K562 (cell line): ENCODE data around the gene RERE. TPM values are rescaled to one million over a fixed set of nuclear protein-coding genes. Genes with fewer than 3 reads are reported as not detected.

ENCODE experiments used
- ATAC-seq: fragments of 200-7000 bp; cut with Tn5 transposase; 3 replicates; pipeline ENCODE4 v1.9.1; 2020; ENCODE audit warnings: moderate library complexity
- BruUV-seq: library from RNA; stranded (reverse); fragments of 400-500 nt; replicated peaks from 2 replicates; lab custom pipeline; 2021; lab: Mats Ljungman, UMichigan
- CTCF ChIA-PET: fragments of 300-600 bp; formaldehyde crosslinking; extraction: SDS; loops from one replicate; lab custom pipeline; 2021; ENCODE audit warnings: low intra/inter-chr PET ratio; lab: Yijun Ruan, JAX
- POLR2A ChIA-PET: fragments of 300-600, 350-650 bp; sonication (Branson Sonifier 250); formaldehyde crosslinking; extraction: SDS; loops from one replicate; lab custom pipeline; 2021; ENCODE audit warnings: antibody characterized with exemption, inconsistent platforms; lab: Yijun Ruan, JAX
- DNase-seq, 4 experiments: peaks; one replicate each; pipeline versions ENCODE4 v3.0.0 to v3.0.0-alpha.2; 2011 to 2018; ENCODE audit warnings: low spot score in 3 of 4, mixed read lengths in 3 of 4; ENCODE audit errors: extremely low read depth in 1 of 4
- FAIRE-seq: peaks from 2 replicates; lab custom pipeline; 2011; peaks lifted over from hg19 to GRCh38; lab: Jason Lieb, UNC
- H2AFZ ChIP-seq: 2 replicates; pipeline ENCODE4 v1.6.0; 2011; ENCODE audit warnings: low read depth, low read length, control low read depth, inconsistent platforms
- H3K27ac ChIP-seq: fragments of 200-600 bp; 3 replicates; pipeline ENCODE4 v1.8.0; 2011; ENCODE audit warnings: low read depth, mild to moderate bottlenecking, control low read depth, inconsistent platforms, low read length, moderate library complexity, mixed read lengths; ENCODE audit errors: extremely low read depth
- H3K27me3 ChIP-seq, 2 experiments: fragments of 300-600 bp in 1 of 2; 2 replicates in 1 of 2; 3 replicates in 1 of 2; pipeline versions ENCODE4 v1.6.0 to v1.8.0; 2011; ENCODE audit warnings: inconsistent platforms in 2 of 2, low read length in 2 of 2, mild to moderate bottlenecking in 1 of 2, mixed read lengths in 1 of 2, moderate library complexity in 1 of 2; ENCODE audit not compliant: control insufficient read depth in 2 of 2, insufficient read depth in 2 of 2
- H3K36me3 ChIP-seq: fragments of 300-600 bp; 3 replicates; pipeline ENCODE4 v1.8.0; 2011; ENCODE audit warnings: mild to moderate bottlenecking, low read length, inconsistent platforms; ENCODE audit not compliant: control insufficient read depth, insufficient read depth
- H3K4me1 ChIP-seq, 2 experiments: fragments of 200-600 bp in 1 of 2; replicated peaks in 1 of 2; 2 replicates in 1 of 2; 3 replicates in 1 of 2; pipeline versions ENCODE4 v1.5.1 to v1.8.0; 2011; ENCODE audit warnings: inconsistent platforms in 2 of 2, low read length in 2 of 2, mild to moderate bottlenecking in 1 of 2, mixed read lengths in 1 of 2, moderate library complexity in 1 of 2; ENCODE audit not compliant: control insufficient read depth in 2 of 2, insufficient read depth in 2 of 2
- H3K4me2 ChIP-seq: 2 replicates; pipeline ENCODE4 v1.6.1; 2011; ENCODE audit warnings: low read length, control low read depth, inconsistent platforms, mixed read lengths; ENCODE audit not compliant: insufficient read depth
- H3K4me3 ChIP-seq: fragments of 200-600 bp; sonication (generic), shearing (Covaris generic); 2 replicates; pipeline ENCODE4 v1.5.1; 2016; ENCODE audit warnings: control low read depth, inconsistent platforms
- H3K79me2 ChIP-seq: fragments of 200-600 bp; 3 replicates; pipeline ENCODE4 v1.8.0; 2011; ENCODE audit warnings: low read length, inconsistent platforms; ENCODE audit not compliant: control insufficient read depth, insufficient read depth
- H3K9ac ChIP-seq, 2 experiments: 2 replicates each; pipeline versions ENCODE4 v1.6.0 to v1.6.1; 2011; ENCODE audit warnings: low read depth in 2 of 2, low read length in 2 of 2, control low read depth in 1 of 2, inconsistent platforms in 1 of 2, mild to moderate bottlenecking in 1 of 2, mixed read lengths in 1 of 2; ENCODE audit not compliant: insufficient read depth in 1 of 2
- H3K9me1 ChIP-seq: one replicate; pipeline ENCODE4 v1.6.0; 2011; ENCODE audit warnings: inconsistent platforms, mild to moderate bottlenecking, low read length, moderate library complexity; ENCODE audit not compliant: control insufficient read depth, insufficient read depth
- H3K9me3 ChIP-seq: replicated peaks from 2 replicates; pipeline ENCODE4 v1.5.1; 2011; ENCODE audit warnings: low read depth, low read length, inconsistent platforms; ENCODE audit not compliant: control insufficient read depth, insufficient read depth
- H4K20me1 ChIP-seq: replicated peaks from 2 replicates; pipeline ENCODE4 v1.6.1; 2011; ENCODE audit warnings: low read length, inconsistent platforms, mixed read lengths; ENCODE audit not compliant: control insufficient read depth, insufficient read depth
- BHLHE40 ChIP-seq: IDR thresholded peaks from 2 replicates; pipeline ENCODE4 v1.6.1; 2011; ENCODE audit warnings: low read length, improper control_type of control experiment
- CREM ChIP-seq: IDR thresholded peaks from 2 replicates; pipeline ENCODE4 v1.6.1; 2014; ENCODE audit warnings: antibody characterized with exemption, low read depth
- ELF4 ChIP-seq: fragments of 450-650 bp; formaldehyde crosslinking; IDR thresholded peaks from 2 replicates; pipeline ENCODE4 v1.4.0; 2022; ENCODE audit warnings: missing genetic modification characterization
- FOXK1 ChIP-seq: sonication (generic); formaldehyde crosslinking; IDR thresholded peaks from 2 replicates; pipeline ENCODE4 v1.8.0; 2022; ENCODE audit warnings: missing genetic modification reagents, mild to moderate bottlenecking, borderline replicate concordance
- FOXP1 ChIP-seq: sonication (generic); formaldehyde crosslinking; IDR thresholded peaks from 2 replicates; pipeline ENCODE4 v1.8.0; 2022; ENCODE audit warnings: mild to moderate bottlenecking, missing genetic modification reagents
- SOX6 ChIP-seq: fragments of 450-650 bp; IDR thresholded peaks from 2 replicates; pipeline ENCODE4 v1.6.1; 2014; ENCODE audit warnings: mild to moderate bottlenecking
- TSC22D4 ChIP-seq: fragments of 450-650 bp; IDR thresholded peaks from 2 replicates; pipeline ENCODE4 v1.6.1; 2016; ENCODE audit warnings: missing genetic modification characterization, missing biosample characterization, control low read depth
- U2AF2 ChIP-seq: fragments of 200-400 bp; formaldehyde crosslinking; optimal IDR thresholded peaks from 2 replicates; pipeline ENCODE3; 2017; ENCODE audit warnings: low read depth, mild to moderate bottlenecking, low read length
- ZNF12 ChIP-seq: sonication (generic); formaldehyde crosslinking; IDR thresholded peaks from 2 replicates; pipeline ENCODE4 v1.4.0; 2020; ENCODE audit warnings: mild to moderate bottlenecking, missing genetic modification reagents
- ZNF253 ChIP-seq: fragments of 250-450 bp; sonication (Bioruptor Pico); conservative IDR thresholded peaks from 2 replicates; pipeline ENCODE4 v1.6.1; 2021; ENCODE audit warnings: mild to moderate bottlenecking
- ZNF699 ChIP-seq: fragments of 250-450 bp; sonication (Bioruptor Pico); IDR thresholded peaks from 2 replicates; pipeline ENCODE4 v1.8.0; 2021; ENCODE audit warnings: mild to moderate bottlenecking, moderate library complexity; ENCODE audit not compliant: insufficient replicate concordance
- ZNF77 ChIP-seq: fragments of 250-450 bp; sonication (Bioruptor Pico); IDR thresholded peaks from 2 replicates; pipeline ENCODE4 v1.5.0; 2020
- WGBS: fragments of 100-300 bp; shearing (Covaris generic); methylation state at CpG from one replicate; pipeline ENCODE4 v1.1.6; 2016; ENCODE audit warnings: low coverage, mixed read lengths; ENCODE audit not compliant: insufficient coverage; ENCODE audit errors: missing lambda C conversion rate; 5-methylcytosine and 5-hydroxymethylcytosine counted together
- in situ Hi-C: fragments of 300-500 bp; cut with MboI; formaldehyde crosslinking; loops from 4 replicates; pipeline ENCODE4 v1.15.0; 2018; ENCODE audit warnings: inconsistent platforms, mixed read lengths
- intact Hi-C: fragments of 100-400 bp; cut with micrococcal nuclease; formaldehyde crosslinking; loops from 2 replicates; pipeline ENCODE4 v1.14.2; 2022
- polyA plus RNA-seq, 8 experiments: library from polyadenylated mRNA; depleted of rRNA in 4 of 8; stranded (reverse) in 5 of 8; unstranded in 3 of 8; fragments of >200 nt; fragmentation: Nextera tagmentation in 2 of 8; fragmentation: Illumina TruSeq in 1 of 8; extraction: Ambion mirVana in 2 of 8; extraction: Trizol in 1 of 8; gene quantifications; 2 replicates each; pipeline versions ENCODE4 v1.2.1 to v1.2.3, GENCODE V29; 2011 to 2014; ENCODE audit warnings: inconsistent platforms in 1 of 8, missing spikeins in 1 of 8
- total RNA-seq, 7 experiments: library from RNA; depleted of rRNA in 6 of 7; stranded (reverse); fragments of >200 nt in 6 of 7; fragmentation: Illumina TruSeq in 2 of 7; extraction: Trizol in 2 of 7; gene quantifications; 2 replicates each; pipeline versions ENCODE4 v1.2.1 to v1.2.3, GENCODE V29; 2011 to 2021; ENCODE audit warnings: low replicate concordance in 1 of 7

Gene RERE
- total and polyA plus RNA-seq, 9 of the 15 experiments (the other 6 are each of a cell fraction or from before 2014, with no cell fraction given): 3.0 to 51.5 (median 13.4) TPM

- ATAC-seq: no peak
- peaks cover 19% of the 10 kb centered on the region for H3K79me2 ChIP-seq
- intact Hi-C loops: no loop called here
Observed at GRCh38 chr1:8389958-8390535, 427.4 kb downstream of the RERE start.

More at GRCh38 chr1:8389958-8390535, 427.4 kb downstream of the RERE start:
- Histone ChIP-seq H3K9me1 (no peaks in the 10 kb centered on the region), H3K4me3 (no peak overlapping the region), H3K36me3 (no peaks in the 10 kb centered on the region; the same call in 2 of the 3 replicates), H3K9ac (no peak overlapping the region), H3K4me1 (peaks cover 16 to 37% of the 10 kb centered on the region in 2 experiments), H3K27me3 (no peaks in the 10 kb centered on the region), H3K9me3 (no peaks in the 10 kb centered on the region), H3K4me2 (no peak overlapping the region), H3K27ac (no peak overlapping the region), H2AFZ (no peak overlapping the region), H4K20me1 (peaks cover 12% of the 10 kb centered on the region)
- ChIA-PET POLR2A (interaction anchor here (1.0 to 1.6 kb wide), 3 partner anchors 12 to 135 kb away, joined by 3 to 5 read pairs (median 3); no protein-coding TSS in a partner anchor), CTCF (no interaction called here)
- 84% methylated on average over 7 of the region's 7 CpGs for WGBS
- in situ Hi-C loops: no loop called here
- no peak for DNase-seq
- no TSS peak for BruUV-seq
- TF ChIP-seq ZNF253 (CRISPR knock-in tag) (no peak), FOXP1 (CRISPR knock-in tag) (no peak), FOXK1 (CRISPR knock-in tag) (no peak), ZNF12 (CRISPR knock-in tag) (no peak), ZNF77 (no peak), SOX6 (no peak), CREM (no peak), BHLHE40 (no peak), ELF4 (CRISPR knock-in tag) (no peak), U2AF2 (no peak), ZNF699 (CRISPR knock-in tag) (no peak), TSC22D4 (tag) (no peak)
- TF ChIP-seq, all 486 proteins: peak for 0
- FAIRE-seq: no peak
